Measurements from ENCODE around the gene CD209.

- TF ChIP-seq ZFP30 (CRISPR knock-in tag; IDR thresholded peaks at IDR 0.05) (no peak), CSDC2 (CRISPR knock-in tag; IDR thresholded peaks at IDR 0.05) (no peak), TCF4 (CRISPR knock-in tag; IDR thresholded peaks at IDR 0.05; ENCODE audit: borderline replicate concordance) (no peak), PATZ1 (CRISPR knock-in tag; IDR thresholded peaks at IDR 0.05; ENCODE audit: borderline replicate concordance) (no peak), ISL1 (CRISPR knock-in tag; IDR thresholded peaks at IDR 0.05) (no peak), ZNF565 (CRISPR knock-in tag; conservative IDR thresholded peaks at IDR 0.05; ENCODE audit: low read depth) (no peak), TSHZ2 (CRISPR knock-in tag; IDR thresholded peaks at IDR 0.05) (no peak)
Observed at GRCh38 chr19:7793493-7793892, 46.2 kb upstream of the CD209 start.
